Measurements from ENCODE around the gene ADGRG6. TPM values are rescaled to one million over a fixed set of nuclear protein-coding genes. Genes with fewer than 3 reads are reported as not detected.

The ADGRG6 gene
- total and polyA plus RNA-seq, 10 of the 15 experiments (the other 5 are each of a cell fraction or from before 2014, with no cell fraction given) = 0.01 to 0.24 (median 0.13) TPM; not detected in 7

GRCh38 chr6:142254513-142254912 lies 47.3 kb upstream of the ADGRG6 start:
- Histone ChIP-seq H3K36me3 (ENCODE audit: control insufficient read depth in 2 of 2, insufficient read depth in 2 of 2, low read length in 1 of 2) (no peaks in the 10 kb centered on the region), H3K9me3 (replicated peaks; ENCODE audit: control insufficient read depth, insufficient read depth, low read length) (no peaks in the 10 kb centered on the region), H3K4me1 (ENCODE audit: control insufficient read depth, insufficient read depth, low read length) (no peaks in the 10 kb centered on the region), H4K20me1 (ENCODE audit: control insufficient read depth, insufficient read depth) (no peaks in the 10 kb centered on the region), H3K79me2 (ENCODE audit: control insufficient read depth, insufficient read depth, low read length) (no peaks in the 10 kb centered on the region), H3K4me2 (ENCODE audit: control insufficient read depth, insufficient read depth) (no peak overlapping the region), H3K27me3 (replicated peaks in 1 of 2; ENCODE audit: control insufficient read depth in 2 of 2, insufficient read depth in 2 of 2, low read length in 1 of 2) (no peaks in the 10 kb centered on the region), H3K27ac (ENCODE audit: control insufficient read depth, insufficient read depth) (no peak overlapping the region), H3K9ac (ENCODE audit: control insufficient read depth, insufficient read depth, low read length) (no peak overlapping the region), H3K4me3 (no peak overlapping the region), H2AFZ (ENCODE audit: control insufficient read depth, low read depth, low read length) (no peak overlapping the region)
- BruUV-seq (replicated peaks) = no TSS peak
- CTCF ChIA-PET = no interaction called here
- ATAC-seq = no peak
- SMC1A ChIA-PET (ENCODE audit: uncharacterized antibody, unreplicated experiment) = interaction anchor here (0.9 to 1.9 kb wide), 2 partner anchors 9 to 12 kb away, joined by 3 to 4 read pairs; no protein-coding TSS in a partner anchor
- no peak for DNase-seq (ENCODE audit: low read depth, low spot score)
- POLR2A ChIA-PET = no interaction called here
- in situ Hi-C loops (cut with MboI) = no loop called here
- TF ChIP-seq HDAC2 (IDR thresholded peaks at IDR 0.05) = no peak
- no peak for TF ChIP-seq CREB1 (IDR thresholded peaks at IDR 0.05; ENCODE audit: low read depth)
- TF ChIP-seq SMC3 (IDR thresholded peaks at IDR 0.05; ENCODE audit: borderline replicate concordance, low read length) = no peak
- no peak for TF ChIP-seq CBFB (IDR thresholded peaks at IDR 0.05; ENCODE audit: low read depth)
- TF ChIP-seq EP300 (IDR thresholded peaks at IDR 0.05; ENCODE audit: borderline replicate concordance in 1 of 2, control insufficient read depth in 1 of 2, low read depth in 2 of 2, low read length in 2 of 2) = no peak
- no peak for TF ChIP-seq EZH2 (IDR thresholded peaks at IDR 0.05; ENCODE audit: borderline replicate concordance, control insufficient read depth, low read depth, low read length)
- no peak for TF ChIP-seq HCFC1 (IDR thresholded peaks at IDR 0.05; ENCODE audit: low read length)
- TF ChIP-seq PRDM15 (CRISPR knock-in tag; IDR thresholded peaks at IDR 0.05) = no peak
- no peak for TF ChIP-seq ZNF24 (IDR thresholded peaks at IDR 0.05)
- no peak for TF ChIP-seq RAD51 (IDR thresholded peaks at IDR 0.05)
- no peak for TF ChIP-seq CBX3 (IDR thresholded peaks at IDR 0.05; ENCODE audit: borderline replicate concordance, low read depth)
- TF ChIP-seq SMAD1 (IDR thresholded peaks at IDR 0.05; ENCODE audit: low read depth, partially characterized antibody) = no peak
- TF ChIP-seq NFYA (IDR thresholded peaks at IDR 0.05; ENCODE audit: borderline replicate concordance, low read depth, low read length) = no peak
- no peak for TF ChIP-seq KAT2A (conservative IDR thresholded peaks at IDR 0.05; ENCODE audit: control insufficient read depth, low read depth, low read length)
- no peak for TF ChIP-seq RUNX3 (IDR thresholded peaks at IDR 0.05; ENCODE audit: low read length)
- no peak for TF ChIP-seq NRF1 (conservative IDR thresholded peaks at IDR 0.05; ENCODE audit: low read depth, low read length)
- TF ChIP-seq PBX3 (IDR thresholded peaks at IDR 0.05; ENCODE audit: insufficient replicate concordance, low read depth, low read length) = no peak
- TF ChIP-seq E2F4 (IDR thresholded peaks at IDR 0.05; ENCODE audit: low read depth, low read length) = no peak
- WGBS (ENCODE audit: insufficient coverage, insufficient replicate concordance, low lambda C conversion rate, missing lambda C conversion rate) = 46% methylated on average over 6 of the region's 6 CpGs
- RAD21 ChIA-PET (ENCODE audit: unreplicated experiment) = no interaction called here
- no peak for FAIRE-seq
- intact Hi-C loops (cut with micrococcal nuclease; ENCODE audit: unreplicated experiment) = no loop called here
